GM23248 (cell line): ENCODE data around the gene CACNA1D. TPM values are rescaled to one million over a fixed set of nuclear protein-coding genes. Genes with fewer than 3 reads are reported as not detected.

Experiments used
- DNase-seq: peaks from one replicate; pipeline ENCODE4 v3.0.0-alpha.2; 2015
- H2AFZ ChIP-seq: fragments of 200-600 bp; sonication (generic); 2 replicates; pipeline ENCODE4 v1.6.1; 2016; ENCODE audit warnings: antibody characterized with exemption
- H3F3A ChIP-seq: fragments of 200-600 bp; sonication (generic); 2 replicates; pipeline ENCODE4 v1.6.1; 2016; ENCODE audit warnings: mild to moderate bottlenecking, antibody characterized with exemption, mixed run types; ENCODE audit not compliant: insufficient read depth
- H3K27ac ChIP-seq: fragments of 200-600 bp; sonication (generic); 2 replicates; pipeline ENCODE4 v1.5.1; 2016; ENCODE audit warnings: mild to moderate bottlenecking
- H3K27me3 ChIP-seq: fragments of 200-600 bp; sonication (generic); replicated peaks from 2 replicates; pipeline ENCODE4 v1.6.1; 2016; ENCODE audit warnings: mild to moderate bottlenecking; ENCODE audit not compliant: insufficient read depth
- H3K36me3 ChIP-seq: fragments of 200-600 bp; sonication (generic); 2 replicates; pipeline ENCODE4 v1.6.1; 2016; ENCODE audit warnings: low read depth, mild to moderate bottlenecking
- H3K4me1 ChIP-seq: fragments of 200-600 bp; sonication (generic); 2 replicates; pipeline ENCODE4 v1.6.1; 2016; ENCODE audit warnings: mild to moderate bottlenecking; ENCODE audit not compliant: insufficient read depth
- H3K4me2 ChIP-seq: fragments of 200-600 bp; sonication (generic); one replicate; pipeline ENCODE4 v1.6.1; 2016; ENCODE audit warnings: mild to moderate bottlenecking; ENCODE audit not compliant: unreplicated experiment
- H3K4me3 ChIP-seq: fragments of 200-600 bp; sonication (generic); 2 replicates; pipeline ENCODE4 v1.5.1; 2016; ENCODE audit warnings: mild to moderate bottlenecking
- H3K79me2 ChIP-seq: fragments of 200-600 bp; sonication (generic); 2 replicates; pipeline ENCODE4 v1.6.1; 2016; ENCODE audit warnings: mild to moderate bottlenecking; ENCODE audit not compliant: insufficient read depth
- H3K9ac ChIP-seq: fragments of 200-600 bp; sonication (generic); 2 replicates; pipeline ENCODE4 v1.6.1; 2016; ENCODE audit warnings: mild to moderate bottlenecking
- H3K9me2 ChIP-seq: fragments of 200-600 bp; sonication (generic); 2 replicates; pipeline ENCODE4 v1.6.1; 2016; ENCODE audit warnings: mixed run types, mild to moderate bottlenecking, moderate library complexity; ENCODE audit not compliant: insufficient read depth
- H3K9me3 ChIP-seq: fragments of 200-600 bp; sonication (generic); one replicate; pipeline ENCODE4 v1.6.1; 2017; ENCODE audit warnings: low read depth
- H4K20me1 ChIP-seq: fragments of 200-600 bp; sonication (generic); 2 replicates; pipeline ENCODE4 v1.6.0; 2016; ENCODE audit not compliant: insufficient read depth
- EZH2 ChIP-seq: fragments of 200-600 bp; sonication (generic); IDR thresholded peaks from 2 replicates; pipeline ENCODE4 v1.6.1; 2018; ENCODE audit warnings: antibody characterized with exemption, mild to moderate bottlenecking; ENCODE audit not compliant: insufficient read depth, poor library complexity, severe bottlenecking
- EZH2phosphoT487 ChIP-seq: fragments of 200-600 bp; sonication (generic); IDR thresholded peaks from 2 replicates; pipeline ENCODE4 v1.6.1; 2018; ENCODE audit warnings: antibody characterized with exemption, moderate library complexity, mild to moderate bottlenecking, low read depth; ENCODE audit not compliant: insufficient read depth
- WGBS, 2 experiments: methylation state at CpG; one replicate each; pipeline ENCODE4 v1.1.6; 2015 to 2017; ENCODE audit warnings: low lambda C conversion rate in 2 of 2, low coverage in 1 of 2; ENCODE audit errors: missing lambda C conversion rate in 2 of 2; 5-methylcytosine and 5-hydroxymethylcytosine counted together
- in situ Hi-C: fragments of 300-500 bp; cut with MboI; formaldehyde crosslinking; loops from 2 replicates; pipeline ENCODE4 v1.15.0; 2020
- polyA plus RNA-seq: library from polyadenylated mRNA; unstranded; fragments of >200 nt; fragmentation: Nextera tagmentation; extraction: Ambion mirVana; gene quantifications from 2 replicates; pipeline ENCODE4 v1.2.1, GENCODE V29; 2016
- total RNA-seq: library from RNA; depleted of rRNA; stranded (reverse); fragments of >200 nt; shearing (Covaris generic); gene quantifications from 2 replicates; pipeline ENCODE4 v1.2.3, GENCODE V29; 2014

The CACNA1D gene
- total and polyA plus RNA-seq, 2 experiments from 2014 or later = not detected

GRCh38 chr3:53791317-53791716, 296.9 kb downstream of the CACNA1D start:
- no peak for TF ChIP-seq EZH2
- no peak for TF ChIP-seq EZH2phosphoT487
- Histone ChIP-seq H3K79me2 (no peaks in the 10 kb centered on the region), H3K36me3 (no peaks in the 10 kb centered on the region), H3K9ac (no peak overlapping the region), H3K4me2 (no peak overlapping the region), H3F3A (0 out of 2 replicates have a peak, but pooled peaks cover 7% of the 10 kb centered on the region), H2AFZ (no peak overlapping the region), H4K20me1 (no peaks in the 10 kb centered on the region), H3K4me3 (no peak overlapping the region), H3K9me3 (no peaks in the 10 kb centered on the region), H3K4me1 (peaks cover 11% of the 10 kb centered on the region), H3K9me2 (no peaks in the 10 kb centered on the region), H3K27ac (no peak overlapping the region), H3K27me3 (no peaks in the 10 kb centered on the region)
- DNase-seq = no peak
- in situ Hi-C loops = no loop called here
- WGBS, 2 experiments = 76 to 79% methylated on average over 7 of the region's 7 CpGs

GRCh38 chr3:53792866-53793265, 298.5 kb downstream of the CACNA1D start:
- Histone ChIP-seq H3K9ac (no peak overlapping the region), H3K79me2 (no peaks in the 10 kb centered on the region), H3K9me2 (no peaks in the 10 kb centered on the region), H3K9me3 (no peaks in the 10 kb centered on the region), H3K4me2 (no peak overlapping the region), H4K20me1 (no peaks in the 10 kb centered on the region), H3K27ac (no peak overlapping the region), H3K4me1 (peaks cover 11% of the 10 kb centered on the region), H3K27me3 (no peaks in the 10 kb centered on the region), H3K36me3 (no peaks in the 10 kb centered on the region), H2AFZ (no peak overlapping the region), H3F3A (0 out of 2 replicates have a peak, but pooled peaks cover 7% of the 10 kb centered on the region), H3K4me3 (no peak overlapping the region)
- no peak for DNase-seq
- 76 to 82% methylated on average over 3 of the region's 3 CpGs for WGBS, 2 experiments
- TF ChIP-seq EZH2 (no peak), EZH2phosphoT487 (no peak)
- in situ Hi-C loops = no loop called here

- Histone ChIP-seq H3K4me3 (no peak overlapping the region), H2AFZ (no peak overlapping the region), H3K27me3 (no peaks in the 10 kb centered on the region), H3K4me1 (peaks cover 11% of the 10 kb centered on the region), H3K9me3 (no peaks in the 10 kb centered on the region), H3K4me2 (peak overlapping the region; percentile 12), H4K20me1 (no peaks in the 10 kb centered on the region), H3K36me3 (no peaks in the 10 kb centered on the region), H3K79me2 (no peaks in the 10 kb centered on the region), H3K9ac (no peak overlapping the region), H3K9me2 (no peaks in the 10 kb centered on the region), H3K27ac (no peak overlapping the region), H3F3A (0 out of 2 replicates have a peak, but pooled peaks cover 7% of the 10 kb centered on the region)
- in situ Hi-C loops = no loop called here
- DNase-seq = peak; percentile 79
- WGBS, 2 experiments = 30 to 34% methylated on average over 3 of the region's 3 CpGs
- no peak for TF ChIP-seq EZH2phosphoT487
- no peak for TF ChIP-seq EZH2
Observed at GRCh38 chr3:53794597-53794996, 300.2 kb downstream of the CACNA1D start.

GRCh38 chr3:53795176-53795575, 300.8 kb downstream of the CACNA1D start:
- Histone ChIP-seq H3K4me2 (peak overlapping the region; percentile 12), H3K27me3 (no peaks in the 10 kb centered on the region), H3K9ac (no peak overlapping the region), H3K79me2 (no peaks in the 10 kb centered on the region), H2AFZ (no peak overlapping the region), H3K9me3 (no peaks in the 10 kb centered on the region), H3K27ac (no peak overlapping the region), H3K9me2 (no peaks in the 10 kb centered on the region), H3K4me3 (no peak overlapping the region), H3F3A (0 out of 2 replicates have a peak, but pooled peaks cover 7% of the 10 kb centered on the region), H4K20me1 (no peaks in the 10 kb centered on the region), H3K36me3 (no peaks in the 10 kb centered on the region), H3K4me1 (peaks cover 11% of the 10 kb centered on the region)
- DNase-seq = peak; percentile 30
- 19 to 28% methylated on average over 3 of the region's 3 CpGs for WGBS, 2 experiments
- in situ Hi-C loops = no loop called here
- TF ChIP-seq EZH2 = no peak
- TF ChIP-seq EZH2phosphoT487 = no peak
